Uterus (tissue), 4 donors: ENCODE measurements around the gene RNF186. TPM values are rescaled to one million over a fixed set of nuclear protein-coding genes. Genes with fewer than 3 reads are reported as not detected.

ENCODE experiments used
- DNase-seq, 2 donors: peaks; one replicate each; pipeline ENCODE4 v3.0.0-alpha.2; 2019 to 2020
- H3K27ac ChIP-seq, 2 donors: fragments of 200-600 bp; sonication (generic); 1 replicate in 1 of 2; 2 replicates in 1 of 2; pipeline ENCODE4 v1.5.1; 2016 to 2018
- H3K27me3 ChIP-seq, 2 donors: fragments of 200-600 bp; sonication (generic); one replicate each; pipeline ENCODE4 v1.5.1; 2018 to 2019; ENCODE audit warnings: control low read depth in 1 of 2
- H3K36me3 ChIP-seq, 2 donors: fragments of 200-600 bp; sonication (generic); one replicate each; pipeline ENCODE4 v1.5.1; 2019; ENCODE audit warnings: control low read depth in 1 of 2
- H3K4me1 ChIP-seq, 2 donors: fragments of 200-600 bp; sonication (generic); one replicate each; pipeline ENCODE4 v1.5.1; 2018 to 2019; ENCODE audit warnings: control low read depth in 1 of 2
- H3K4me3 ChIP-seq, 2 donors: fragments of 200-600 bp; sonication (generic); 1 replicate in 1 of 2; 2 replicates in 1 of 2; pipeline ENCODE4 v1.5.1; 2018 to 2019; ENCODE audit warnings: mild to moderate bottlenecking in 1 of 2
- H3K9me3 ChIP-seq, 2 donors: fragments of 200-600 bp; sonication (generic); one replicate each; pipeline ENCODE4 v1.5.1; 2019; ENCODE audit warnings: control low read depth in 1 of 2
- CTCF ChIP-seq, 4 experiments: fragments of 200-600 bp in 2 of 4; fragments of 450-650 bp in 2 of 4; sonication (generic) in 2 of 4; IDR thresholded peaks; one replicate each; pipeline ENCODE4 v1.5.1; 2016 to 2019; ENCODE audit warnings: antibody characterized with exemption in 4 of 4, mild to moderate bottlenecking in 2 of 4, moderate library complexity in 1 of 4
- POLR2A ChIP-seq, 2 donors: fragments of 450-650 bp; IDR thresholded peaks; one replicate each; pipeline ENCODE4 v1.6.1; 2016; ENCODE audit warnings: antibody characterized with exemption in 2 of 2, mild to moderate bottlenecking in 1 of 2, moderate library complexity in 1 of 2
- intact Hi-C: fragments of 100-400 bp; cut with DNase I; formaldehyde crosslinking; loops from one replicate; pipeline ENCODE4 v1.15.1; 2023; ENCODE audit warnings: low total_unique reads
- total RNA-seq, 4 donors: library from RNA; depleted of rRNA in 3 of 4; stranded (reverse); fragments of >200 nt in 3 of 4; gene quantifications; one replicate each; pipeline versions ENCODE4 v1.1.0 to v1.2.4, GENCODE V29; 2014 to 2023
- donor health status: DM: yes; HTN: yes; CAD: no.

RNF186 gene
- total RNA-seq, 4 donors from 2014 or later = 0.29 TPM; not detected in 3

- TF ChIP-seq CTCF (IDR thresholded peaks at IDR 0.05) = no peak
- Histone ChIP-seq H3K4me1 (no peaks in the 10 kb centered on the region), H3K27ac (no peak overlapping the region), H3K4me3 (no peak overlapping the region), H3K9me3 (no peaks in the 10 kb centered on the region), H3K36me3 (no peaks in the 10 kb centered on the region), H3K27me3 (no peaks in the 10 kb centered on the region)
- intact Hi-C loops = no loop called here
- DNase-seq = no peak
Measured at GRCh38 chr1:19771350-19771749, 43.7 kb downstream of the RNF186 start.

GRCh38 chr1:19770436-19771190 lies 44.5 kb downstream of the RNF186 start:
- H3K4me3 ChIP-seq = no peak overlapping the region
- H3K4me1 ChIP-seq = no peaks in the 10 kb centered on the region
- H3K36me3 ChIP-seq = no peaks in the 10 kb centered on the region
- intact Hi-C loops = no loop called here
- no peaks in the 10 kb centered on the region for H3K27me3 ChIP-seq
- TF ChIP-seq POLR2A (IDR thresholded peaks at IDR 0.05) (no peak), CTCF (IDR thresholded peaks at IDR 0.05) (no peak)
- no peak for DNase-seq
- no peak overlapping the region for H3K27ac ChIP-seq
- no peaks in the 10 kb centered on the region for H3K9me3 ChIP-seq

- no peak for DNase-seq
- Histone ChIP-seq H3K9me3 (no peaks in the 10 kb centered on the region), H3K27me3 (no peaks in the 10 kb centered on the region), H3K4me3 (no peak overlapping the region), H3K36me3 (no peaks in the 10 kb centered on the region), H3K4me1 (no peaks in the 10 kb centered on the region), H3K27ac (no peak overlapping the region)
- intact Hi-C loops = no loop called here
- TF ChIP-seq CTCF (IDR thresholded peaks at IDR 0.05) (no peak), POLR2A (IDR thresholded peaks at IDR 0.05) (no peak)
Measured at GRCh38 chr1:19769211-19769932, 45.7 kb downstream of the RNF186 start.

GRCh38 chr1:19768353-19769210 lies 46.5 kb downstream of the RNF186 start:
- no peaks in the 10 kb centered on the region for H3K36me3 ChIP-seq
- no peaks in the 10 kb centered on the region for H3K27me3 ChIP-seq
- H3K4me1 ChIP-seq = no peaks in the 10 kb centered on the region
- H3K4me3 ChIP-seq = no peak overlapping the region
- H3K9me3 ChIP-seq = no peaks in the 10 kb centered on the region
- no peak for DNase-seq
- intact Hi-C loops = no loop called here
- no peak overlapping the region for H3K27ac ChIP-seq
- TF ChIP-seq POLR2A (IDR thresholded peaks at IDR 0.05) = no peak
- TF ChIP-seq CTCF (IDR thresholded peaks at IDR 0.05) = no peak
